ENCODE data around the gene NRG2.
A peak's percentile ranks its signal among the peaks of the same experiment; 100 is the strongest.

The NRG2 gene

DNA sequence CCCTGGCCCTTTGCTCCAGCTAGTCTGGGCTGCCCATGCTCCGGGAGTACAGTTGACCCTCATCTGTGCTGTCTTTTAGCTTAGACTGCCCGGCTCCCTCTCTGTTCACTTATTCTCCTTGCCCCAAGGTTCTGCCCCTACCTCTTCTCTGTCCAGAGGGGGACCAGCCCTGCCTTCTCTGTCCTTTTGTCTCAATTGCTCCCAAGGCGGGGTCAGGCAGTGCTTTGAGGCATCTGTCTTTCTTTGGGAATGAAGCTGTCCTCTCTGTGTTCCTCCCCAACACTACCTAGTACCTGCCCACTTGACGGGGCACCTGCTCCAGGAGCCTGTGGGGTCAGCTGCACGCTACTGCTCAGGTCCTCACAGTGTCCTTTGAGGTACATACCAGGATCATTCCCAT, 188.1 kb downstream of the NRG2 start:
- DNase-seq (ENCODE audit: low read depth), result no peak

GRCh38 chr5:139854029-139854605, 189.0 kb downstream of the NRG2 start:
- DNase-seq (ENCODE audit: low read depth), result no peak

DNA sequence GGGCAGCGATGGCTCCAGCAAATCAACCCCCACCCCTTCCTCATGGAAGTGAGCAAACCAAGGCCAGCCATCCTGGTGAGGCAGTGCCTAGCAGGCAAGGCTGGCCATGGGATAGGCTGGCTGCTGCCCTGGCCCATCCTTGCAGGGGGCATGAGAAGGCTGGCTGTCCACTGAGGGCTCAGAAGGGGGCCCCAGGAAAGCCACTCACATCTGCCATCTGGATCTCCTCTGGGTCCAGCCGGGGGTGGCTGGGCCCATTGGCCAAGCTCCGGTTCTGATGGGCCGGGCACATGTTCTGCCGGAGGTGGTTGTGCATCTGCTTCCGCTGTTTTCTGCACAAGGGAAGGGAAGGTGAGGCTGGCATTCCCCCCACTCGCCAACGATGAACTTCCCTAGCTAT, 190.4 kb downstream of the NRG2 start:
- no peak for DNase-seq (ENCODE audit: low read depth)

- DNase-seq (ENCODE audit: low read depth), result no peak
These were observed 191.5 kb downstream of the NRG2 start for GRCh38 chr5:139851558-139851957.

DNA sequence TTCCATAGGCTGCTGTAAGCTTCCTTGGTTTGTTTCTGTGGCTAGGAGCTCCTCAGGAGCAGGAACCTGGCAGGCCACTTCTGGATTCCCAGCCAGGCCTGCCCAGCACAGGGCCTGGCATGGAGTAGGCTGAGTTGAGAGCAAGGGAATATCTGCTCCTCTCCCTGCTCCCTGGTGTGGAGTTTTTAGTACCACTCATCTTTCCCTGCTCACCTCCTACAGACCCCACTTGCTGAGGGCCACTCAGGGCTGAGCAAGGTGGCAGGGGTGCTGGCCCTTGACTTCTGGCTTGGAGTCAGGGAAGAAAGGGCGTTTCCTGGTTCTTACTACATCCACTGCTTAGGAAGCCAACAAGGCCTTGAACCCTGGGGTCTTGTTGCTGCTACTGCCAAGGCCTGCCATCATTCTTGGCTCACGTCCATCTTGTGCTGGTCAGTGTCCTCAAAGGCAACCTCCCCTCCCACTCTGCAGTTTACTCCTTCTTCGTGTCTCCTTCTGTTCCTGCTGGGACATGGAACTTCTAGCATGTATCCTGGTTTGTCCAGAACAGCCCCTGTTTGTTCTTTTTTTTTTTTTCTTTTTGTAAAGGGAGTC, 192.6 kb downstream of the NRG2 start:
- no peak for DNase-seq (ENCODE audit: low read depth)

DNA sequence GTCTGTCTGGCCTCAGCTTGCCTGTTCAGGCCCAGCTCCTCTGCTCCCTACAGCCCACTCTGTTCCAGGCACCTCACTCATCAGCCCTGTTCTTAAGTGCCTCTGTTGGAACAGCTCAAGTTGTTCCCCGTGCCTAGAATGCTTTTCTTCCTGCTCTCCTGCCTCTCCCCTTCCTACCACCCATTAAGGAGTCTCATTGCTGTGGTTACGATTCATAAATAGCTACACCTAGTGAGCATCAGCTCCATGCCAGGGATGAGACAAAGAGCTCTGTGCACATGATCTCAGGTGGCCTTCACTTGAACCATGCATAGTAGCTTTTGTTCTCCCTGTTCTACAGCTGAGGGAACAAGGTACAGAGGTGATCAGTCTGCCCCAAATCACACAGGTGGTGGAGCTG, 193.2 kb downstream of the NRG2 start:
- no peak for DNase-seq (ENCODE audit: low read depth)

- DNase-seq (ENCODE audit: low read depth), result no peak
These were observed 193.6 kb downstream of the NRG2 start for GRCh38 chr5:139849501-139849900.

GRCh38 chr5:139848508-139849100, 194.5 kb downstream of the NRG2 start:
- no peak for DNase-seq (ENCODE audit: low read depth)

- DNase-seq (ENCODE audit: low read depth), result peak; percentile 76
These were observed 195.2 kb downstream of the NRG2 start for GRCh38 chr5:139847790-139848507.

DNA sequence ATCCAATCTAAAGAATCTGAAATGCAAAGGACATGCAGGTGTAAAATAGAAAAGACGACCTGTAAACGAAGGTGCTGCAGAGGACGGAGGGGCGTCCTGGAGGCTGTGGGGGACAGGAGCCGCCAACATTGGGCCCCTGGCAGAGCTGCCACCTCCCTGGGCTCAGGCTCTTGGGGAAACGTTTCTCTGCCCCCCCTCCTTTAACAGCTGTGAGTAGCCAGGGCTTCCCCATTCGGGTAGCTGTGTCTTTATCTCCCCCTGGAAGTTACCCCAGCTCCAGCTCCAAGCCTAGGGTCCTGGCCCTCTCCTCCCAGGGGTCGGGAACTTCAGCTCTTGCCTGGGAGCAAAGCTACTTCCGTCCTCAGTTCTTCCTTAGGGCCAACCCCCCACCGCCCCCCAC, 196.0 kb downstream of the NRG2 start:
- DNase-seq (ENCODE audit: low read depth), result no peak

GRCh38 chr5:139845846-139846681, 197.0 kb downstream of the NRG2 start:
- no peak for DNase-seq (ENCODE audit: low read depth)

DNA sequence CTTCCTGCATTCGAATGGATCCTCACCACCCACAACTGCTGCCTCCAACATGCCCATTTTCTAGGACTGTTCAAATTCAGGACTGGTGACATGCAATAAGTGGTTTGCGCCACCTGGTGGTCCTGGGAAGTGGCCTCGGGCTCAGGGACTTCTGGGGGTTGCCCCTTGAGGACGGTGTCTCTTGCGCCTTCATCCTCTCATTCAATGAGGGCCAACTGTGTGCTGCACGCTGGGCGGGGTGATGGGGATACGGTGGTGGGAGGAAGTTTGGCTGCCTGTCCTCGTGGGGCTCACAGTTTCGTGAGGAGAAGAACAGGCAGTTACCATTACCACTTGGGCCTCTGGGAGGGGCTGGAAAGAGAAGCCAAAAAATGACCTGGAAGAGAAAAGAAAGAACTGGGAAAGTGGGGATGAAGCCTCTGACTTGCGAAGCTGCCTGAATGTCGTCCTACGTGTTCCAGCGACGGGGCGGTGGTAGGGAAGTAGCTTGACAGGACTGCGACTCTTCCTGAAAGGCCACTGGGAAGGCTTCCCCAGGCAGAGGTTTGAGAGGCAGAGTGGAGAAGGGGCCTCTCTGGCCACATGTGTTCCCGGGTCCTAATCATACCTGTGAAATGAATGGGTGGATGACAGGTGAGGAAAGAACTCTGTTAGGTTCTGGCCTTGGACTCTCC, 198.5 kb downstream of the NRG2 start:
- DNase-seq (ENCODE audit: low read depth), result peak; percentile 74

- DNase-seq (ENCODE audit: low read depth), result no peak
These were observed 199.1 kb downstream of the NRG2 start for GRCh38 chr5:139843991-139844390.

- DNase-seq (ENCODE audit: low read depth), result no peak
These were observed 200.8 kb downstream of the NRG2 start for GRCh38 chr5:139842321-139842720.

DNA sequence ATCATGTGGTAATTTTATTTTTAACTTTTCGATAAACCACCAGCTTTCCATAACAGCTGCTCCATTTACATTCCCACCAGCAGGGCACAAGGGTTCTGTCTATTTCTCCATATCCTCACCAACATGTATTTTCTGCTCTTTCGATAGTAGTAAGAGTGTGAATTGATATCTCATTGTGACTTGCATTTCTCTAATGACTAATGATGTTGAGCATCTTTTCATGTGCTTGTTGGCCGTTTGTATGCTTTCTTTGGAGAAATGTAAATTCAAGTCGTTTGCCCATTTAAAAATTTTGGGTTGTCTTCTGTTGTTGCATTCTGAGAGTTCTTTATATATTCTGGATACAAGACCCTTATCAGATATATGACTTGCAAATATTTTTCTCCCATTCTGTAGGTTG, 201.6 kb downstream of the NRG2 start:
- no peak for DNase-seq (ENCODE audit: low read depth)

GRCh38 chr5:139839918-139840317, 203.2 kb downstream of the NRG2 start:
- DNase-seq (ENCODE audit: low read depth), result no peak

GRCh38 chr5:139839232-139839815, 203.8 kb downstream of the NRG2 start:
- DNase-seq (ENCODE audit: low read depth), result no peak

- no peak for DNase-seq (ENCODE audit: low read depth)
These were observed 204.5 kb downstream of the NRG2 start for GRCh38 chr5:139838381-139839197.

DNA sequence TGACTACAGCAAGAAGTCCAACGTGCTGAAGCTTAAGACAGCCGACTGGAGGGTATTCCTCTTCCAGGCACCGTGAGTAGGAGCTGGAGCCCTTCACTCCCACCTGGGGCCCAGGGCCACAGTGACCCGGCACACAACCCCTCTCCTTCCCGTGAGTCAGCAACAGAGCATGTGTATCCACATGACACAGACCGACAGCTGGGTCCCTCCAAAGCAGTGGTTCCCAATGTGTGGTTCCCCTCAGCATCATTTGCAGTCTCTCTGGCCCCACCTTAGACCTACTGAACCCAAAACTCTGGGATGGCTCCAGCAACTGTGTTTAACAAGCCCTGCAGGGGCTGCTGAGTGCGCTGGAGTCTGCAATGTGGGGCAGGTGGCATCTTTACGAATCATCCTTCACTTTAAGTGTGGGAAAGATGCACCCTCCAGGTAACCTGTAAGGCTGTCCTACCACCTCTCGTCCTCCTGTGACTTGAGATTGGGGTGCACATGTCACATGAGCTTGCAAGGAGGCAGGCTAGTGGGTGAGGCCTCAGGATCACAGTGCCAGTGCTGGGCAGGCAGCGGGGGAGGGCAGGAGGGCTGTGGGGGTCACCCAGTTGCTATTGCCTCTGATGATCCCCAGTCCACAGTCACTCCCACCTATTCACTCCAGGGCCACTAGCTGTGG, 205.3 kb downstream of the NRG2 start:
- no peak for DNase-seq (ENCODE audit: low read depth)

Data from activated T-cell treated with anti-CD3 and anti-CD28 coated beads for 48 hours (primary cell).